Esophagus muscularis mucosa (tissue), 4 donors: ENCODE measurements around the gene KRT13. TPM values are rescaled to one million over a fixed set of nuclear protein-coding genes. Genes with fewer than 3 reads are reported as not detected.

Source experiments
- DNase-seq: peaks from one replicate; pipeline ENCODE4 v3.0.0-alpha.2; 2017; ENCODE audit errors: extremely low spot score
- H3K27ac ChIP-seq, 4 donors: fragments of 200-600 bp; sonication (generic); replicated peaks in 1 of 4; 1 replicate in 3 of 4; 2 replicates in 1 of 4; pipeline ENCODE4 v1.5.1; 2016 to 2019; ENCODE audit warnings: mild to moderate bottlenecking in 1 of 4
- H3K27me3 ChIP-seq, 4 donors: fragments of 200-600 bp; sonication (generic); one replicate each; pipeline versions ENCODE4 v1.5.1 to v1.6.0; 2016 to 2019
- H3K36me3 ChIP-seq, 4 donors: fragments of 200-600 bp; sonication (generic); one replicate each; pipeline ENCODE4 v1.5.1; 2016 to 2019
- H3K4me1 ChIP-seq, 4 donors: fragments of 200-600 bp; sonication (generic); one replicate each; pipeline ENCODE4 v1.5.1; 2016 to 2019
- H3K4me3 ChIP-seq, 4 donors: fragments of 200-600 bp; sonication (generic); 1 replicate in 2 of 4; 2 replicates in 2 of 4; pipeline ENCODE4 v1.5.1; 2016 to 2019; ENCODE audit warnings: mild to moderate bottlenecking in 4 of 4, moderate library complexity in 1 of 4
- H3K9me3 ChIP-seq, 4 donors: fragments of 200-600 bp; sonication (generic); 1 replicate in 3 of 4; 2 replicates in 1 of 4; pipeline ENCODE4 v1.5.1; 2016 to 2019
- CTCF ChIP-seq, 3 experiments: fragments of 200-600 bp in 2 of 3; fragments of 450-650 bp in 1 of 3; sonication (generic) in 2 of 3; IDR thresholded peaks; one replicate each; pipeline ENCODE4 v1.5.1; 2017 to 2019; ENCODE audit warnings: antibody characterized with exemption in 3 of 3, mild to moderate bottlenecking in 2 of 3, moderate library complexity in 1 of 3
- EP300 ChIP-seq: sonication (generic); formaldehyde crosslinking; IDR thresholded peaks from one replicate; pipeline ENCODE4 v1.6.1; 2017; ENCODE audit warnings: antibody characterized with exemption
- POLR2A ChIP-seq: fragments of 450-650 bp; IDR thresholded peaks from one replicate; pipeline ENCODE4 v1.6.1; 2017; ENCODE audit warnings: antibody characterized with exemption, moderate library complexity, mild to moderate bottlenecking, low read depth
- POLR2AphosphoS5 ChIP-seq, 2 donors: sonication (generic); formaldehyde crosslinking; IDR thresholded peaks; one replicate each; pipeline ENCODE4 v1.6.1; 2017; ENCODE audit warnings: antibody characterized with exemption in 2 of 2
- WGBS: methylation state at CpG from one replicate; pipeline ENCODE4 v1.1.5; 2018; 5-methylcytosine and 5-hydroxymethylcytosine counted together
- intact Hi-C: fragments of 100-400 bp; cut with DNase I; formaldehyde crosslinking; loops from one replicate; pipeline ENCODE4 v1.15.1; 2023
- total RNA-seq, 4 donors: library from RNA; depleted of rRNA; stranded (reverse); fragments of >200 nt; gene quantifications; one replicate each; pipeline versions ENCODE4 v1.1.0 to v1.2.1, GENCODE V29; 2016

KRT13 gene
- total RNA-seq, result 10 to 100 TPM in 1 of 4 donors, under 1 TPM in 2, not detected in 1; 0.39 to 23.3 (median 0.52) TPM

- no peaks in the 10 kb centered on the region for H3K9me3 ChIP-seq
- intact Hi-C loops, result no loop called here
- H3K27ac ChIP-seq, result no peak within 1 kb of the TSS
- no peak for DNase-seq
- H3K27me3 ChIP-seq, result no peaks in the 10 kb centered on the region
- H3K4me1 ChIP-seq, result peaks cover 0 to 20% (median 11%) of the 10 kb centered on the region in 4 donors
- 88% methylated on average over 17 of the region's 17 CpGs for WGBS
- TF ChIP-seq EP300 (no peak), CTCF (IDR thresholded peaks at IDR 0.05) (no peak), POLR2AphosphoS5 (IDR thresholded peaks at IDR 0.05) (no peak), POLR2A (no peak)
- H3K4me3 ChIP-seq, result no peak within 1 kb of the TSS
- H3K36me3 ChIP-seq, result no peaks in the 10 kb centered on the region
Observed at GRCh38 chr17:41505007-41505808, at the start of gene KRT13. Gene KRT13, minus strand, starts transcription at chr17:41505612. Its CDS starts 62 bp downstream, at chr17:41505550.

GRCh38 chr17:41553987-41554680 is 48.7 kb upstream of the KRT13 start:
- peaks cover under 1 to 10% (median 3%) of the 10 kb centered on the region in 4 donors for H3K4me1 ChIP-seq
- intact Hi-C loops, result no loop called here
- peaks cover 0 to 10% (median 0%) of the 10 kb centered on the region in 4 donors for H3K27me3 ChIP-seq
- TF ChIP-seq EP300 (no peak), POLR2A (no peak), POLR2AphosphoS5 (IDR thresholded peaks at IDR 0.05) (no peak), CTCF (IDR thresholded peaks at IDR 0.05) (no peak)
- no peak overlapping the region for H3K27ac ChIP-seq
- WGBS, result 85% methylated on average over 8 of the region's 8 CpGs
- no peaks in the 10 kb centered on the region for H3K9me3 ChIP-seq
- DNase-seq, result no peak
- no peak overlapping the region for H3K4me3 ChIP-seq
- no peaks in the 10 kb centered on the region for H3K36me3 ChIP-seq

GRCh38 chr17:41553176-41553575 is 47.8 kb upstream of the KRT13 start:
- intact Hi-C loops, result no loop called here
- no peaks in the 10 kb centered on the region for H3K9me3 ChIP-seq
- TF ChIP-seq POLR2AphosphoS5 (IDR thresholded peaks at IDR 0.05), result no peak
- no peak for TF ChIP-seq POLR2A
- TF ChIP-seq EP300, result no peak
- no peak for TF ChIP-seq CTCF (IDR thresholded peaks at IDR 0.05)
- H3K36me3 ChIP-seq, result no peaks in the 10 kb centered on the region
- H3K4me1 ChIP-seq, result peaks cover 10 to 20% (median 13%) of the 10 kb centered on the region in 4 donors
- 85% methylated on average over 4 of the region's 4 CpGs for WGBS
- no peak for DNase-seq
- H3K27me3 ChIP-seq, result peaks cover 0 to 10% (median 0%) of the 10 kb centered on the region in 4 donors
- no peak overlapping the region for H3K27ac ChIP-seq
- no peak overlapping the region for H3K4me3 ChIP-seq

- H3K9me3 ChIP-seq, result no peaks in the 10 kb centered on the region
- H3K36me3 ChIP-seq, result no peaks in the 10 kb centered on the region
- DNase-seq, result no peak
- peaks cover 0 to 10% (median 0%) of the 10 kb centered on the region in 4 donors for H3K27me3 ChIP-seq
- H3K4me1 ChIP-seq, result peaks cover 17 to 26% (median 20%) of the 10 kb centered on the region in 4 donors
- intact Hi-C loops, result no loop called here
- WGBS, result 92% methylated on average over 4 of the region's 5 CpGs
- H3K4me3 ChIP-seq, result no peak overlapping the region
- TF ChIP-seq CTCF (IDR thresholded peaks at IDR 0.05), result no peak
- TF ChIP-seq POLR2A, result no peak
- no peak for TF ChIP-seq EP300
- TF ChIP-seq POLR2AphosphoS5 (IDR thresholded peaks at IDR 0.05), result no peak
- H3K27ac ChIP-seq, result no peak overlapping the region
Observed at GRCh38 chr17:41552455-41552854, 47.0 kb upstream of the KRT13 start.
